SKM-1 treated with dmso at 0.1 percent for 144 hours (cell line): ENCODE measurements around the gene PEX3.
"Not testable (repeated sequence)": the region's sequence is repeated elsewhere in the genome, so short reads cannot be mapped to it uniquely, and the experiment has no call there.

ENCODE experiments used
- DNase-seq: peaks from one replicate; lab custom pipeline; 2025; ENCODE audit not compliant: unreplicated experiment; lab: John Stamatoyannopoulos, UW

The PEX3 gene

DNA sequence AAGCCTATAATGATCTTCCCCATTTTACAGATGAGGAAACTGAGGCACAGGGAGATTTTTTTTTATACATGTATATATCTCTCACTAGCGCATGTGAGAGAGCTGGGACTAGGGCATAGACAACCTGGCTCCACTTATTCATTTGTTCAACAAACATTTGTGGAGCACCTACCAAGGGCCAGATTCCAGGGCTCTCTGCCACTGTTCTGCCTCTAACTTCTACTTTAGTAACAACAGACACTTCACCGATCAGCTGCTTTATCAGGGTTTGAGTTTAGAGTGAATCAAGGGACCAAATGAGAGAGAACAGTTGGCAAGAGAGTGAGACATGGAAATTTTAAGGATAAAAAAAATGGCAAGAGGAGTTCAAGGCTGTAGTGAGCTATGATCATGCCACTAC is 7.5 kb upstream of the PEX3 start:
- DNase-seq: no peak

- not testable (repeated sequence) for DNase-seq
These were observed 2.7 kb upstream of the PEX3 start for GRCh38 chr6:143447865-143448264.

DNA sequence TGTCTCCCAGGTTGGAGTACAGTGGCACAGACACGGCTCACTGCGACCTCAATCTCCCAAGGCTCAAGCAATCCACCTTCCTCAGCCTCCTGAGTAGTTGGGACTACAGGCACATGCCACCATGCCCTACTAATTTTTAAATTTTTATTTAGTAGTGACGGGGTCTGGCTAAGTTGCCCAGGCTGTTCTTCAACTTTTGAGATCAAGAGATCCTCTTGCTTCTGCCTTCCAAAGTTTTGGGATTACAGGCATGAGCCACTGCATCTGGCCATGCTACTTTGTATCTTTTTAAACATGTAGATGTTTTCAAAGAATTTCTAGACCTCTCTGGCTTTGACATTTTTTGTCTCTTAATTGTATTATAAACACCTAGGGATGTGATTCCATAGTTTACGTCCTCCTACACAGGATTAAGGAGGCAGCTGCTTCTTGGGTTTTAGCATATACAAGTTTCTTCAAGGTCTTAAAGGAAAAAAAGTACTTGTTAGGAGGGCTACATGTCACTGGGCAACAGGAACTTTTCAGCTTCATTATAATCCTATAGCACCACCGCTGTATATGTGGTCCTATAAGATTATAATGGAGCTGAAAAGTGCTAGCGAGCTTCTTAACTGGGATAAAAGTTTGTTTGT is 1.4 kb upstream of the PEX3 start:
- no peak for DNase-seq

- DNase-seq: peak; percentile 29
These were observed 722 bp upstream of the PEX3 start for GRCh38 chr6:143449714-143450452.

DNA sequence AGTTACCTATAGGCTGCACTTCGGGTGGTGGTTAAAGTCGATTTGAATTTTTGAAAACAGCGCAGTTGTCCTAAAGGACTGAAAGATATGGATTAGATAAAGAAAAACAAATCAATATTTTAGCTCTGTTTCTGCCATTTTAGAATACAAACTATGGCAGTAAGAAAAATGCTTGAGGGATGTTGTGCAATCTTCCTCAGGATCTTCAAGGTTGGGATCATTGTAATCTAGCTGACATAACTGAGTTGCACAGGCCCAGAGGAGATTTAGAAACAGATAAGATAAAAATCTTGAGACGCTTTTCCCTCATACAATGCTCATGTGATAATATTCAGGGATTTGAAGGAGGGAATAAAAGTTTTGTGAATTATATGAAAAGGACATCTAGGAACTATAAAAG is 926 bp downstream of the PEX3 start:
- DNase-seq: no peak

GRCh38 chr6:143457563-143458359 is 7.2 kb downstream of the PEX3 start:
- no peak for DNase-seq

- no peak for DNase-seq
These were observed 14.9 kb downstream of the PEX3 start for GRCh38 chr6:143465546-143465945.

DNA sequence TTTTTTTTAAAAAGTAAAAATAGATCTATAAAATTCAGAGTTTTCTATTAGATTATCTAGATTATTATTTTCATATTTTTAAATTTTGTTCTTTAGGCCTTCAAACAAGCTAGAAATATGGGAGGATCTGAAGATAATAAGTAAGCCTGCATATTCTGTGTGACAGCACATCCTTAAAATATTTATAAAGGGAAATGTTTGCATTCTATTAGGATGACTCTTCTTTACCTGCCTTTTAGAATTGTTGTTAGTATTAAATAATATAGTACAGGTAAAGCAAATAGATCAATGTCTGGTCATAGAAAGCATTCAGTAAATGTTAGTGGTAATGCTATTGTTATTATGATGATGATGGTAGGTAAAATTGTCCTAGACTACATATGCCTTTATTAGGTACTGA is 17.4 kb downstream of the PEX3 start:
- DNase-seq: no peak

DNA sequence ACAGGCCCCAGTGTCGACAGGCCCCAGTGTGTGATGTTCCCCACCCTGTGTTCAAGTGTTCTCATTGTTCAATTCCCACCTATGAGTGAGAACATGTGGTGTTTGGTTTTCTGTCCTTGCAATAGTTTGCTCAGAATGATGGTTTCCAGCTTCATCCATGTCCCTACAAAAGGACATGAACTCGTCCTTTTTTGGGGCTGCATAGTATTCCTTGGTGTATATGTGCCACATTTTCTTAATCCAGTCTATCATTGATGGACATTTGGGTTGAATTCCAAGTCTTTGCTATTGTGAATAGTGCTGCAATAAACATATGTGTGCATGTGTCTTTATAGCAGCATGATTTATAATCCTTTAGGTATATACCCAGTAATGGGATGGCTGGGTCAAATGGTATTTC is 18.2 kb downstream of the PEX3 start:
- DNase-seq: not testable (repeated sequence)

- no peak for DNase-seq
These were observed 21.2 kb downstream of the PEX3 start for GRCh38 chr6:143471822-143472221.

GRCh38 chr6:143476545-143476944 is 25.9 kb downstream of the PEX3 start:
- no peak for DNase-seq

DNA sequence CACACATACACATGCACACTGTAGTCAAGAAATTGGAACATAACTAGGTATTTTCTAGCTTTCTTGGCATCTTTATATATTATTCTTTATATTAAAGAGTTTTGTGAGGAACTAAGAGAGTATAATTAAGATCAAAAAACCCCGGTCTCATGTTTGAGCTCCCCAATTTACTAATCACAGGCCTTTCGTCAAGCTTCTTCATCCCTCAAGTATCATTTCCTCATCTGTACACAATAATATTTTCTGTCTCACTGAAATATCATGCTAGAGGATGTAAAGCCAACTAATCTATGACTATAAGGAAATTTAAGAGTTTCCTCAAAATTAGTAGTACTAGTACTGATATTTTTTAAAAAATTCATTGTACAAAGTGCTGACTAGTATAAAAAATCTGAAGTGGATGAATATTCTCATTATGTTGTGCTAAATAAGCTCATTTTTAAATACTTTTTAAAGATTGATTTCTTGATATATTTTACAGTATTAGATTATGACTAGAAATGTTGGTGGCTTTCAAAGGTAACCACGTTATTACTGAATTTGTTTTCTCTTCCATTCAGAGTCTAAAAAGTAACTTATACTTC is 28.0 kb downstream of the PEX3 start:
- no peak for DNase-seq

DNA sequence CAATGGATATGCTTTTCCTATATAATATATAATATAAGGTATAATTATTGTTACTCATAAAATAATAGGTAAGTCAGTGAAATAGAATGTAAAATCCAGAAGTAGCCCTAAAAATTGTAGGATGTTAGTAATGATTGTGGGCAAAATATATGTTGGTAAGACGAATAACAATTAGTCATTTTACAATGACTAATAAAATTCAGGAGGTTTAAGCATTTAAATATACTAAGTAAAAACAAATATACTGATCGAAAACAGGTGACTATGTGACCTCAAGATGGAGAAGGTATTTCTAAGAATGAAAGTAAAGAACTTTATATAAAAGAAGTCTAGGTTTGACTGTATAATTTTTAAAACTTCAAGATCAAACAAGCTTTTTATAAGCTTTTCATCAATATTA is 32.0 kb downstream of the PEX3 start:
- no peak for DNase-seq

DNA sequence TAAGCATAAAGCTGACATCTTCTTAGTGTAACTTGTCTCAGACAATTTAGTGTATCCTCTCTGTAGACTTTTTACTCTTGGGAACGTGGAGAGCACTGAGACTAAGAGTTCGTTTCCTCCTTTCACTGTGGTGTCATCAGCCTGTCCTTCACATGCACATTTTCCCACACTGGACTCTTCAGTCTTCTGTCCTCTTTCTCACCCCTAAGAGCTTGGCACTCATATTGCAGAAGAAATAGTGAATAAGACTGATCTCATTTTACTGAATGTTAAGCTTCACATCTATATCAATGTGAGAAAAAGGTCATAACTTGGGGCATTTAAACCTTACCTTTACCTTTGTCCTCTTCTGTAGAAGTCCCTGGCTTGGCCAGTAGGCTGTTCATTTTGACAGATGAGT is 35.4 kb downstream of the PEX3 start:
- DNase-seq: no peak

- no peak for DNase-seq
These were observed 36.1 kb downstream of the PEX3 start for GRCh38 chr6:143486752-143487151.

- DNase-seq: no peak
These were observed 39.6 kb downstream of the PEX3 start for GRCh38 chr6:143490244-143490643.

DNA sequence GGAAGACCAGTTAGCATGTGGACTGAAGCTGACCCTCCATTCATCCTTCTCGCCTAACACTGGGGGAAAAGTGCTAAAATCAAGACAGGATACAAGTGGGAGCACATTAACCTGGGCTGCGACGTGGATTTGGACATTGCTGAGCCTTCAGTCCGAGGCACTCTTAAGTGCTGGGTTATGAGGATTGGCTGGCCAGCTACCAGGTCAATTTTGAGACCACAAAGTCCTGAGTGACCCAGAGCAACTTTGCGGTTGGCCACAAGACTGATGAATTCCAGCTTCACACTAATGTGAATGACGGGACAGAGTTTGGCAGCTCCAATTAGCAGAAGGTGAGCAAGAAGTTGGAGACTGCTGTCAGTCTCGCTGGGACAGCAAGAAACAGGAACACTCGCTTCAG is 40.2 kb downstream of the PEX3 start:
- DNase-seq: no peak

GRCh38 chr6:143496974-143497373 is 46.4 kb downstream of the PEX3 start:
- DNase-seq: no peak

GRCh38 chr6:143498428-143498827 is 47.8 kb downstream of the PEX3 start:
- DNase-seq: no peak

DNA sequence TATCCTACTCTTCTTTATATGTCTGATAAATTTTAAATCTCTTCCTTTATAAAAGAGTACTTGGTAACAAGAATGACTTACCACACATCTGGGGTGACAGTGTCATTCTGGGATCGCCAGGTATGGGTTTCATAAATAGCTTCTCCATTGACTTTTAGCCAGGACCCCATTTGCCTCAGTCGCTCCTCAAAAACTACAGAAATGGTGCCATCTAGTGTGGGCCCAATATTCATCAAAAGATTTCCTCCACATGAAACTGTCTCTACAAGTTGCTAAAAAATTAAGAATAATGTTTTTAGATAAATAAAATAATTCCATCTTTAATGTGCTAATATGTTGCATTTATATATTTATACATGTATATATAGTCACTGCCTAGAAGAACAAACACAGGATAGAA is 51.2 kb downstream of the PEX3 start:
- no peak for DNase-seq

DNA sequence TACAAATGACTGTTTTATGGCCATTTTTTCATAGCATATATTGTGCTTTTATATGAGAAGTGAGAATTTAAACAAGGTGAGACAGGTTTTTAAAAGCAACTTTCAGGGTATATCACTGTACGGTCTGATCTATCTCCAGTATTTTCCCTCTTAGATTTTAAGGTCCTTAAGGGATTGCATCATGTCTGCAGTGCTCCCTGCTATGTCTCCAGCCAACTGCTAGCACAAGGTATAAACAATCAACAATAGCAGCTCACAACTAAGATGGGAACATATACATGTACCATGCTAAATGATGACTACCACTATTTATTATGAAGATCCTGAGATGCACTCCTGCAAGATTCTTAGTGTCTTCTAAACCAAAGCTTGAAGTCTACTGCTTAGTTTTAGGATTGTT is 53.8 kb downstream of the PEX3 start:
- no peak for DNase-seq

GRCh38 chr6:143505111-143505510 is 54.5 kb downstream of the PEX3 start:
- no peak for DNase-seq
